Measurements from ENCODE around the gene PRR35.

Gene PRR35

DNA sequence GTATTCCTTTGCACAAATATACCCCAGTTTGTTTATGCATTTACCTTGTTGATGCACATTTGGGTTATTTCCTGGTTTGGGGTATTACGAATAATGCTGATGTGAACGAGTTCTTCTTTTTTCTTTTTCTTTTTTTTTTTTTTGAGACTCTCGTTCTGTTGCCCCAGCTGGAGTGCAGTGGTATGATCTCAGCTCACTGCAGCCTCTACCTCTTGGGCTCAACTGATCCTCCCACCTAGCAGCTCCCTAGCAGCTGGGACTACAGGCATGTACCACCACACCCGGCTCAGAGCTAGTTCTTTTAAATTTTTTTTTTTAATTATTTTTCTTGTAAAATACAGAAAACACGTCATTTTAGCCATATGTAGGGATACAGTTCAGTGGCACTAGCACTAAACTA, 43.7 kb downstream of the PRR35 start:
- no peak for DNase-seq
- Histone ChIP-seq H3K27ac (no peak overlapping the region), H3K27me3 (ENCODE audit: insufficient read depth, low read depth, severe bottlenecking) (no peaks in the 10 kb centered on the region), H3K36me3 (peaks cover 40% of the 10 kb centered on the region), H3K9me3 (ENCODE audit: severe bottlenecking) (peaks cover 22% of the 10 kb centered on the region), H3K4me3 (ENCODE audit: low read depth, low read length) (no peak overlapping the region)
- TF ChIP-seq, protein P1, sequence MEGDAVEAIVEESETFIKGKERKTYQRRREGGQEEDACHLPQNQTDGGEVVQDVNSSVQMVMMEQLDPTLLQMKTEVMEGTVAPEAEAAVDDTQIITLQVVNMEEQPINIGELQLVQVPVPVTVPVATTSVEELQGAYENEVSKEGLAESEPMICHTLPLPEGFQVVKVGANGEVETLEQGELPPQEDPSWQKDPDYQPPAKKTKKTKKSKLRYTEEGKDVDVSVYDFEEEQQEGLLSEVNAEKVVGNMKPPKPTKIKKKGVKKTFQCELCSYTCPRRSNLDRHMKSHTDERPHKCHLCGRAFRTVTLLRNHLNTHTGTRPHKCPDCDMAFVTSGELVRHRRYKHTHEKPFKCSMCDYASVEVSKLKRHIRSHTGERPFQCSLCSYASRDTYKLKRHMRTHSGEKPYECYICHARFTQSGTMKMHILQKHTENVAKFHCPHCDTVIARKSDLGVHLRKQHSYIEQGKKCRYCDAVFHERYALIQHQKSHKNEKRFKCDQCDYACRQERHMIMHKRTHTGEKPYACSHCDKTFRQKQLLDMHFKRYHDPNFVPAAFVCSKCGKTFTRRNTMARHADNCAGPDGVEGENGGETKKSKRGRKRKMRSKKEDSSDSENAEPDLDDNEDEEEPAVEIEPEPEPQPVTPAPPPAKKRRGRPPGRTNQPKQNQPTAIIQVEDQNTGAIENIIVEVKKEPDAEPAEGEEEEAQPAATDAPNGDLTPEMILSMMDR (IDR thresholded peaks at IDR 0.05; ENCODE audit: low read depth, low read length), result no peak

- Histone ChIP-seq H3K9me3 (ENCODE audit: severe bottlenecking) (peaks cover 22% of the 10 kb centered on the region), H3K4me3 (ENCODE audit: low read depth, low read length) (no peak overlapping the region; the same call in 1 of the 2 replicates), H3K36me3 (peaks cover 22% of the 10 kb centered on the region), H3K27ac (peak overlapping the region; percentile 82), H3K27me3 (ENCODE audit: insufficient read depth, low read depth, severe bottlenecking) (no peaks in the 10 kb centered on the region)
- TF ChIP-seq, protein P1 (IDR thresholded peaks at IDR 0.05; ENCODE audit: low read depth, low read length), result no peak
- DNase-seq, result peak; percentile 94
Measured at GRCh38 chr16:606656-607307, 46.6 kb downstream of the PRR35 start.

DNA sequence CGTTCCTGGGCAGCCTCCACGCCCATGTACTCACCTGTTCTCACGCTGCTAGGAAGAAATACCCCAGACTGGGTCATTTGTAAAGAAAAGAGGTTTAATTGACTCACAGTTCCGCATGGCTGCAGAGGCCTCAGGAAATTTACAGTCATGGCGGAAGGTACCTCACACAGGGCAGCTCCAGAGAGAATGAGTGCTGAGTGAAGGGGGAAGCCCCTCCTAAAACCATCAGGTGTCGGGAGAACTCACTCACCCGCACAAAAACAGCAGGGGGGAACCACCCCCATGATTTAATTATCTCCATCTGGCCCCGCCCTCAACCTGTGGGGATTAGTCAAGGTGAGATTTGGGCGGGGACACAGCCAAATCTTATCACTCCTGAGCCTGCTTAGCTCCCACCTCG, 47.8 kb downstream of the PRR35 start:
- DNase-seq, result no peak
- TF ChIP-seq, protein P1 (IDR thresholded peaks at IDR 0.05; ENCODE audit: low read depth, low read length), result no peak
- peaks cover 17% of the 10 kb centered on the region for H3K9me3 ChIP-seq (ENCODE audit: severe bottlenecking)
- H3K4me3 ChIP-seq (ENCODE audit: low read depth, low read length), result no peak overlapping the region
- H3K27me3 ChIP-seq (ENCODE audit: insufficient read depth, low read depth, severe bottlenecking), result no peaks in the 10 kb centered on the region
- H3K36me3 ChIP-seq, result peaks cover 20% of the 10 kb centered on the region
- peak overlapping the region; percentile 39; the same call in 1 of the 2 replicates for H3K27ac ChIP-seq

- TF ChIP-seq, protein P1 (IDR thresholded peaks at IDR 0.05; ENCODE audit: low read depth, low read length), result no peak
- no peak overlapping the region for H3K4me3 ChIP-seq (ENCODE audit: low read depth, low read length)
- peak overlapping the region; percentile 23; the same call in 1 of the 2 replicates for H3K27ac ChIP-seq
- no peaks in the 10 kb centered on the region for H3K27me3 ChIP-seq (ENCODE audit: insufficient read depth, low read depth, severe bottlenecking)
- H3K36me3 ChIP-seq, result peaks cover 14% of the 10 kb centered on the region
- no peak for DNase-seq
- peaks cover 11% of the 10 kb centered on the region for H3K9me3 ChIP-seq (ENCODE audit: severe bottlenecking)
Measured at GRCh38 chr16:609316-609715, 49.1 kb downstream of the PRR35 start.

GRCh38 chr16:609984-610383, 49.8 kb downstream of the PRR35 start:
- H3K9me3 ChIP-seq (ENCODE audit: severe bottlenecking), result peaks cover 5% of the 10 kb centered on the region
- H3K4me3 ChIP-seq (ENCODE audit: low read depth, low read length), result no peak overlapping the region
- H3K27ac ChIP-seq, result peak overlapping the region; percentile 23
- peaks cover 11% of the 10 kb centered on the region for H3K36me3 ChIP-seq
- DNase-seq, result no peak
- H3K27me3 ChIP-seq (ENCODE audit: insufficient read depth, low read depth, severe bottlenecking), result no peaks in the 10 kb centered on the region
- TF ChIP-seq, protein P1 (IDR thresholded peaks at IDR 0.05; ENCODE audit: low read depth, low read length), result no peak
